GM18505 (cell line): ENCODE measurements around the gene FPR1.

Experiments
- ATAC-seq: cut with Tn5 transposase; IDR thresholded peaks from one replicate; pipeline ENCODE4 v1.9.1; 2021; ENCODE audit not compliant: unreplicated experiment
- POLR2A ChIP-seq: IDR thresholded peaks from 4 replicates; pipeline ENCODE4 v1.6.1; 2011; ENCODE audit warnings: borderline replicate concordance; ENCODE audit not compliant: insufficient read depth, insufficient read length; ENCODE audit errors: extremely low read depth

The FPR1 gene

GRCh38 chr19:51751655-51752054 lies at the start of gene FPR1:
Gene FPR1, minus strand, starts transcription at chr19:51751878. Its CDS starts 4,884 bp downstream, at chr19:51746994.
- no peak for ATAC-seq
- no peak for TF ChIP-seq POLR2A

- ATAC-seq: no peak
- no peak for TF ChIP-seq POLR2A
These were observed 49.0 kb upstream of the FPR1 start for GRCh38 chr19:51800473-51801244.

GRCh38 chr19:51799774-51800472 lies 48.2 kb upstream of the FPR1 start:
- no peak for ATAC-seq

GRCh38 chr19:51799034-51799773 lies 47.5 kb upstream of the FPR1 start:
- ATAC-seq: no peak
- no peak for TF ChIP-seq POLR2A

More at GRCh38 chr19:51799774-51800472, 48.2 kb upstream of the FPR1 start:
- no peak for TF ChIP-seq POLR2A

- no peak for ATAC-seq
These were observed 46.4 kb upstream of the FPR1 start for GRCh38 chr19:51798062-51798461.

GRCh38 chr19:51797480-51797879 lies 45.8 kb upstream of the FPR1 start:
- no peak for TF ChIP-seq POLR2A
- ATAC-seq: no peak

More at GRCh38 chr19:51798062-51798461, 46.4 kb upstream of the FPR1 start:
- TF ChIP-seq POLR2A: no peak

GRCh38 chr19:51796195-51796679 lies 44.6 kb upstream of the FPR1 start:
- no peak for TF ChIP-seq POLR2A
- no peak for ATAC-seq

- no peak for TF ChIP-seq POLR2A
- ATAC-seq: no peak
These were observed 43.3 kb upstream of the FPR1 start, which contains the start of gene FPR3 for GRCh38 chr19:51794885-51795490. Gene FPR3, plus strand, starts transcription at chr19:51795157. Its CDS starts 28,592 bp downstream, at chr19:51823749.

GRCh38 chr19:51793994-51794393 lies 42.3 kb upstream of the FPR1 start:
- ATAC-seq: no peak
- TF ChIP-seq POLR2A: no peak

GRCh38 chr19:51792932-51793331 lies 41.3 kb upstream of the FPR1 start:
- ATAC-seq: no peak
- TF ChIP-seq POLR2A: no peak

GRCh38 chr19:51789061-51789795 lies 37.5 kb upstream of the FPR1 start:
- ATAC-seq: no peak
- no peak for TF ChIP-seq POLR2A

- no peak for ATAC-seq
- TF ChIP-seq POLR2A: no peak
These were observed 36.4 kb upstream of the FPR1 start for GRCh38 chr19:51788029-51788428.
